Measurements from ENCODE around the gene EVX2.

EVX2 gene

DNA sequence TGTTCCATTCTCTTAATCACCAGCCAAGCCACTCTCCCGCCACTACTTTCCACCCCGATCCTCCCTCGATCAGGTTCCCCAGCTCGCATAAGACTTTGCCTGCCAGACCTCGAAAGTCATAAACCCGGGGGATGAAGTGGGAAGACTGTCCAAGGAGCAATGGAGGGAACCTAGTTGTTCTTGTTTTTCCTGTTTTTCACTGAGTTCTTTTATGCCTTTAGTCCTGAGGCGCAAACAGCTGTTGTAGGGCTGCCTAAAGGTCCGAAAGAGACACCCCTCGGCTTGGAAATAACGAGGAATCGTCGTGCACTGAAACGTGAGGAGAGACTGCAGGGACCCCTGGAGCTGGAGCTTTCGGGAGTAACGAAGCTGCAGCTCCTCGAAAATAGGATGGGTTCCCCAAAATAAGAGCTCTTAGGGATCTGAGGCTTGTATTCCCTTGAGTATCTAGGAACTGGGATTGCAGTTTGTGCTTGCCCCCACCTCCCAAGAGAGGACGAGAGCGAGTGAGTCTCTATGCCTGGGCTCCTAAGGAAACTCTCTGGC, 14.1 kb upstream of the EVX2 start:
- Mint-ChIP-seq H3K4me1 (ENCODE audit: low read depth) (peaks cover 17% of the 10 kb centered on the region), H3K9me3 (no peaks in the 10 kb centered on the region), H3K27me3 (ENCODE audit: low read depth) (peaks cover 94% of the 10 kb centered on the region), H3K36me3 (ENCODE audit: low read depth) (peaks cover 7% of the 10 kb centered on the region), H3K27ac (peak overlapping the region; percentile 49), H3K4me3 (peak overlapping the region; percentile 80)

DNA sequence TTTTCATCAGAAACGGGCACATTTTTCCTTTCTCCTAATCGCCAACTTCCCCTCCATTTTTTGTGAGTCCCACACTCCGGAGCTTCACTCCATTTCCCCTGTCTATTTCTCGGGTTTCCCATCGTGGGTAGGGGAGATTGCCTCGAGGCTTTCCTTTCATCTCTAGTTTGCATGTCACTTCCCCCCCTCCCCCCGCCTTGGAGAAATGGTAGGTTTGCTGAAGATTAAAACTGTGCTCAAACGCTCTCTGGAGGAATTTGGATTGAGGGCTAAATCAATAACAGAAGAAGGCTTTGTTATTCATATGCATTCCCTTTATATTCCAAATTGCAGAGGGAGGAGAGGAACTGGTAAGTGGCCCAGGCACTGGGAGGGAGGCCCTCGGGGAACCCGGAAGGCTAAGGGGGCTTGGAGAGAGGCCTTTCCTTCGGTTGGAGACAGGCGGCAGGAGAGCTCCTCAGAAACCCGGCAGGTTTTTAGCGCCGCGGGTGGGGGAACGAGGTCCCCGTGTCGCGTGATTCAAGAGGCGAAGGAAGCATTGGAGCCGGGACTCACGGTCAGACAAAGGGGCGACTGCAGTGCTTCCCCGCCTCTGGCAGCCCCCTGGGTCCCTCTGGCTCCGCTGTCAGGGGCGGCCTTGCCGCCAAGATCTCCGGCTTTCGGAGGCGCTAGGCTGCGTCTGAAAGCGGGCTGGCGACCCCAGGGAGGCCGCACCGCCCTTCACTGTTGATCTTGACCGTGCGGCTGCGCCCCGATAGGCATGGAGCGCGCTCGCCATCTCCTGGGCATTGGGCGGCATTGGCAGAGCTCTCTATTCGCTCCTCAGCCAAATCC, 13.4 kb upstream of the EVX2 start:
- Mint-ChIP-seq H3K9me3 (no peaks in the 10 kb centered on the region), H3K4me3 (peak overlapping the region; percentile 80), H3K27me3 (ENCODE audit: low read depth) (peaks cover 87% of the 10 kb centered on the region), H3K27ac (no peak overlapping the region), H3K36me3 (ENCODE audit: low read depth) (peaks cover 7% of the 10 kb centered on the region), H3K4me1 (ENCODE audit: low read depth) (peaks cover 17% of the 10 kb centered on the region)

DNA sequence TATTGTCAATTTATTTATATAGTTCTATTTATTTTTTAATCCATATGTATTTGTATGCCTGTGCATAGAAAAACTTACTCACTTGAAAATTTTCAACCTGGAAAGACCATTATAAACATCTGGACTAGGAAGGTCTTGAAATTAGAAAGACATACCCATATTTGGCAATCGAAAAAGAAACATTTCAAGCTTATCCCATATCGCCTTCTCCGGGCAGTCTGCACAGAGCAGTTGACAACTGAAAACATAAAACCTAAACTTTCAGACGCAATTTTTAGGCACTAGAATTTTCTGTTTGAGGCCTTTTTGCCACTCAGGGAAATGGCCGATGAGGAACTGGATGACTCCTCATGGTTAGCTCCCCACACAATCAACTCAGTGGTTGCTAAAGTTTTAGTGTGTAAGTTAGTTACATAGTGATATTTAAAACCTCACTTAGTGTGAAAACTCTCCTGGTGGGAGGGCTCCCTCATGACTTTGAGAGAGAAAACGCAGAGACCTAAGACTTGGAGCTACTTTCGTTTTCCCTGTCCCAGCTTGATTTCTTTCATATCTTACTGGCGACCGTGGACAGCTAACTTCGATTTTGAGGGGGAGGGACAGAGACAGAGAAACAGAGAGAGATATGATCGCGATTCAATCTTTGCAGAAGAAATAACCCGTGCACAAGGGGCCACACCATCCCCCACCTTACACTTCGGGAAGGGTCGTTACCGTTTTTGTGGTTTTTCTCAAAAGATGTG, 12.7 kb upstream of the EVX2 start:
- Mint-ChIP-seq H3K36me3 (ENCODE audit: low read depth) (peaks cover 9% of the 10 kb centered on the region), H3K4me3 (peak overlapping the region; percentile 80), H3K27me3 (ENCODE audit: low read depth) (peaks cover 87% of the 10 kb centered on the region), H3K9me3 (no peaks in the 10 kb centered on the region), H3K27ac (peak overlapping the region; percentile 72), H3K4me1 (ENCODE audit: low read depth) (peaks cover 19% of the 10 kb centered on the region)

DNA sequence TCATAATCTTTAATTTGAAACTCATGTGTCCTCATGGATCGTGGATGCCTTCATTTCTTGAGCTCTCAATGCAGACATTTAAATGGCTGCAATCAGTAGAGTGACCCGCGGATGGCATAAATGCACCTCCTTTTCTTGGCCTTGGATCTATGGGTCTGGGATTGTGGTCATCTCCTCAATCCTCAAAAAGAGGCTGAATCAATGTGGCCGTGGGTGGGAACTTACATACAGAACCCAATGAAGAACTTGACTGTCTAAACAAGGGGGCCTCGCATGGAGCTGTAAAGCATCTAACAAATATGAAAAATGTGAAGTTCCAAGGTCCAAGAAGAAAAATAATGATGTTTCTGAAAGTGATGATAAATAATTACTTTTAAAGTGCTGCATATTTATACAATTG, 11.7 kb upstream of the EVX2 start:
- Mint-ChIP-seq H3K27me3 (ENCODE audit: low read depth) (peaks cover 88% of the 10 kb centered on the region), H3K27ac (no peak overlapping the region), H3K9me3 (no peaks in the 10 kb centered on the region), H3K4me1 (ENCODE audit: low read depth) (peaks cover 19% of the 10 kb centered on the region), H3K36me3 (ENCODE audit: low read depth) (peaks cover 9% of the 10 kb centered on the region), H3K4me3 (no peak overlapping the region)

DNA sequence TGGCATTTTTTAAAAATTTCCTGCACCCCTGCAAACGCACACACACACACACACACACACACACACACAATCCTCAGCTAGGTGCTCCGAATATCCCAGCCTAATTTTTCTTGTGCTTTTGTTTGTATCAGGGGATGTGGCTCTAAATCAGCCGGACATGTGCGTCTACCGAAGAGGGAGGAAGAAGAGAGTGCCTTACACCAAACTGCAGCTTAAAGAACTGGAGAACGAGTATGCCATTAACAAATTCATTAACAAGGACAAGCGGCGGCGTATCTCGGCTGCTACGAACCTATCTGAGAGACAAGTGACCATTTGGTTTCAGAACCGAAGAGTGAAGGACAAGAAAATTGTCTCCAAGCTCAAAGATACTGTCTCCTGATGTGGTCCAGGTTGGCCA, 10.6 kb upstream of the EVX2 start:
- H3K27me3 Mint-ChIP-seq (ENCODE audit: low read depth): peaks cover 90% of the 10 kb centered on the region
- no peak overlapping the region for H3K27ac Mint-ChIP-seq
- H3K4me1 Mint-ChIP-seq (ENCODE audit: low read depth): peaks cover 19% of the 10 kb centered on the region
- H3K4me3 Mint-ChIP-seq: no peak overlapping the region
- H3K36me3 Mint-ChIP-seq (ENCODE audit: low read depth): peaks cover 10% of the 10 kb centered on the region
- H3K9me3 Mint-ChIP-seq: no peaks in the 10 kb centered on the region

DNA sequence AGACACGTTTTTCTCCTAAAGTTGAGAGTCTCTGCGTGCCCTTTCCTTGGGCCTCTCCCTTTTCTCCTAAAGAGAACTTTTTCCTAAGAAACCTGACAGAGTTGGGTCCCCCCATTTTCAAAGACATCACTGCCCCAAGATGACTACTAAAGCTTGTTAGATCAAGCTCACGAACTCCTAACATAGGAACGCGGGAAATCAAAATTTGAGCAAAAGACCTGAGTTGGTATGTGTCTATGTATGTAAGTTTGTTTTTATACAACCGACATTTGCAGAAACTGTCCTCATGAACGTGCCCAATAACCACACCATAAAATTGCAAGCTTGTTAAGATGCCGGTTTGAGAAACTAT, 10.1 kb upstream of the EVX2 start:
- H3K36me3 Mint-ChIP-seq (ENCODE audit: low read depth): peaks cover 11% of the 10 kb centered on the region
- H3K4me3 Mint-ChIP-seq: no peak overlapping the region
- H3K9me3 Mint-ChIP-seq: no peaks in the 10 kb centered on the region
- peaks cover 19% of the 10 kb centered on the region for H3K4me1 Mint-ChIP-seq (ENCODE audit: low read depth)
- peak overlapping the region; percentile 50 for H3K27ac Mint-ChIP-seq
- peaks cover 90% of the 10 kb centered on the region for H3K27me3 Mint-ChIP-seq (ENCODE audit: low read depth)

DNA sequence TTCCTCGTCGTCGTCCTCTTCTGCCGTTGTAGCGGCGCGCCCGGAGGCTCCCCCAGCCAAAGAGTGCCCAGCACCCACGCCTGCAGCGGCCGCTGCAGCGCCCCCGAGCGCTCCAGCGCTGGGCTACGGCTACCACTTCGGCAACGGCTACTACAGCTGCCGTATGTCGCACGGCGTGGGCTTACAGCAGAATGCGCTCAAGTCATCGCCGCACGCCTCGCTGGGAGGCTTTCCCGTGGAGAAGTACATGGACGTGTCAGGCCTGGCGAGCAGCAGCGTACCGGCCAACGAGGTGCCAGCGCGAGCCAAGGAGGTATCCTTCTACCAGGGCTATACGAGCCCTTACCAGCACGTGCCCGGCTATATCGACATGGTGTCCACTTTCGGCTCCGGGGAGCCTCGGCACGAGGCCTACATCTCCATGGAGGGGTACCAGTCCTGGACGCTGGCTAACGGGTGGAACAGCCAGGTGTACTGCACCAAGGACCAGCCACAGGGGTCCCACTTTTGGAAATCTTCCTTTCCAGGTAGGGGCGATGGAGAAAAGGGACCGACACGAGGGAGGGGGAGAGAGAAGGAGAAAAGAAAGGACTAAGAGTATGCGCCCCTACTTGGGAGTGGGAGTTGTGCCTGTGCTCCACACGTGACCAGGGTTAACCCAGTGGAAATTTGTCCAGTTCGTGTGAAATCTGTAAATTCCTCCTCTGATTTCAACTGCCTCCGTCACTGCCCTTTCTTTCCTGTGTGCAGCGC, 9.6 kb upstream of the EVX2 start:
- Mint-ChIP-seq H3K27ac (peak overlapping the region; percentile 50), H3K4me3 (no peak overlapping the region), H3K27me3 (ENCODE audit: low read depth) (peaks cover 92% of the 10 kb centered on the region), H3K36me3 (ENCODE audit: low read depth) (peaks cover 11% of the 10 kb centered on the region), H3K9me3 (no peaks in the 10 kb centered on the region), H3K4me1 (ENCODE audit: low read depth) (peaks cover 20% of the 10 kb centered on the region)

DNA sequence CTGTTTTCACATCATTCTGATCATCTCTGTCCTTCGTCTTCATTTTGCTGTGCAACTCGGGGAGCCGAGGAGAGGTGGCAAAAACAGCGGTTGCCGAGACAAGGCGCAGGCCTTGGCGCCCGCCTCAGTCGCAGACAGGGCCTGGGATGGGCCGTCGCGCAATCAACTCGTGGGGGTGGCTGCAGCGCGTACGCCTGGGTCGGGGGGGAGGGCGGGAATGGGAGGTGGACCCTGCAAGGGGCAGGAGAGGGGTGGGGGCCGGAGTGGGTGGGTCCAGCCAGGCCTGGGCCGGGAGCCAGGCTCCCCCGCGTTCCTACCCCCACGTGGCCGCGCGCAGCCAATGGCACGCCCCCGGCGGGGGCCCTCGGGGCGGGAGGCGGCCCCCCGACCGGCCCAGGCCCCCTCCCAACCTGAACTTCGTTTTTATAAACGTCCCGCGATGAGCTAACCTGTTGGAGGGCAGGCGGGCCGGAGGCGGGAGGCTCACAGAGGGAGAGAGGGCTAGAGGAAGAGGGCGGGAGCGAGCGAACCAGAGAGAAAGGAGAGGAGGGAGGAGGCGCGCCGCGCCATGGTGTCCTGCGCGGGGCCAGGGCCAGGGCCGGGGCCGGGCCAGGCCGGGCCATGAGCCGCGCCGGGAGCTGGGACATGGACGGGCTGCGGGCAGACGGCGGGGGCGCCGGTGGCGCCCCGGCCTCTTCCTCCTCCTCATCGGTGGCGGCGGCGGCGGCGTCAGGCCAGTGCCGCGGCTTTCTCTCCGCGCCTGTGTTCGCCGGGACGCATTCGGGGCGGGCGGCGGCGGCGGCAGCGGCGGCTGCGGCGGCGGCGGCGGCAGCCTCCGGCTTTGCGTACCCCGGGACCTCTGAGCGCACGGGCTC, 8.7 kb upstream of the EVX2 start, which contains the start of gene HOXD13:
HOXD13 (plus strand) TSS at position 452 of the 875 bp plus-strand sequence; CDS start at position 622, 170 bp downstream.
- H3K36me3 Mint-ChIP-seq (ENCODE audit: low read depth): peaks cover 11% of the 10 kb centered on the region
- peak within 1 kb of the TSS; percentile 73 for H3K27ac Mint-ChIP-seq
- no peaks in the 10 kb centered on the region for H3K9me3 Mint-ChIP-seq

DNA sequence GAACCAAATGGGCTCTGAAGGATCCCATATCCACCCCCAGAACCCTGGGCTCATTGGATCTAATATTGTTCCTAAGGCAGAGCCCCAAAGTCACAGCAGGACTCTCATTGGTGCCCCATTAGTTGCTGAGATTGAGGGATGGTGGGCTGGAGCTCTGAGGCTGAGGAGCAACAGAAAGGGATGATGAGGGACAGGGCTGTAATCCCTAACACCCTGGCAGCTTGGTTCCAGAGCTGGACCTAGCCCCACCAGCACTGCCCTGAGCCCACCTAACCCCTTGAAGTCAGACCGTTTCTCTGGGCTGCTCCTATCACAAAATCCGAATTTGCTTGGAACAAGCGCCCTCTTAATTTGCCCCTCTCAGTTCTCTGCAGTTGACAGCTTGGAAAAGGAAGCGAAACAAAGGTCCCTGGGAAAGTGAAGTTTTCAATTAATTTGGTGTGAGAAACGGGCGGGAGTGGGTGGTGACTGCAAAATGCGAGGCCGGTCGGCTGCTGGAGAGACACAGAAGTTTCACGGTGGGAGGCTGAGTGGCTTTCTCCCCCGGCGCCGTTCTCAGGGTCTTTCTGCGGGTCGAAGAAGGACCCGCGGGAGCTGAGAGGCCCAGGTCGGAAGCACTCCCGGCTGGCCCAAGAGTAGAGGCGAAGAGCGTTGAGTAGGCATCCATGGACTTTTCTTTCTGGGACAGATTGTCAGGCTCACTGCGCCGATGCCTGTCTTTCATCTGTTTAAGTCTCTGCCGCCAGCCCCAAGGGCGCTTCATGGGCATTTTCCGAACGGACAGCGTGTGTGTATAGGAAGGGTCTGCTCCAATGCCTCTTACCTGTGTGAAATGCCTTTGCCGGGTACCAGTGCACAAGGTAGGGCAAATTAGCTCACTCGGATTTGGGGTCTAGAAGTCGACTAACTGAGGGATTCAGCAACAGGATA, 7.8 kb upstream of the EVX2 start:
- Mint-ChIP-seq H3K27me3 (ENCODE audit: low read depth) (peaks cover 92% of the 10 kb centered on the region), H3K4me1 (ENCODE audit: low read depth) (peaks cover 11% of the 10 kb centered on the region), H3K27ac (peak overlapping the region; percentile 73), H3K4me3 (no peak overlapping the region), H3K9me3 (no peaks in the 10 kb centered on the region), H3K36me3 (ENCODE audit: low read depth) (peaks cover 10% of the 10 kb centered on the region)

More for the DNA sequence above, 8.7 kb upstream of the EVX2 start, which contains the start of gene HOXD13:
- H3K4me1 Mint-ChIP-seq (ENCODE audit: low read depth): peaks cover 18% of the 10 kb centered on the region
- peaks cover 92% of the 10 kb centered on the region for H3K27me3 Mint-ChIP-seq (ENCODE audit: low read depth)
- H3K4me3 Mint-ChIP-seq: no peak within 1 kb of the TSS

DNA sequence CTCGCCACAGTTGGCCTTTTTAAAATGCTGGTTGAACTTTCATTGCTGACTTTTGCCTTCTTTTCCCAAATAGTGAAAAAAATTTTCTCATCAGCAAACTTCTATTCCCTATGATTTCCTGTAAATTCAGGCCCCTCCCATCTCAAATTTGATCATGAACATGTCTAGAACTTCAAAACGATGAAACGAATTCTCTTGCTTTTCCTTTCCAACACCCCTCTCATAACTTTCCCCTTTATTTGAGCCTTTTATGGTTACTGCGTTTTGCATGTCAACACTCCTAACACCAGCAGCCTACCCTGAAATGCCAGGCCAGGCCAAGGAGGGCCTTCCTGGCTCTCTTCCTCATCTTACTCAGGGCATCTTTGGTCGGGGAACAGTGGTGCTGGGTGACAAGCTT, 7.1 kb upstream of the EVX2 start:
- H3K9me3 Mint-ChIP-seq: no peaks in the 10 kb centered on the region
- peaks cover 9% of the 10 kb centered on the region for H3K36me3 Mint-ChIP-seq (ENCODE audit: low read depth)
- H3K4me3 Mint-ChIP-seq: no peak overlapping the region
- peaks cover 8% of the 10 kb centered on the region for H3K4me1 Mint-ChIP-seq (ENCODE audit: low read depth)
- peaks cover 92% of the 10 kb centered on the region for H3K27me3 Mint-ChIP-seq (ENCODE audit: low read depth)
- no peak overlapping the region for H3K27ac Mint-ChIP-seq

DNA sequence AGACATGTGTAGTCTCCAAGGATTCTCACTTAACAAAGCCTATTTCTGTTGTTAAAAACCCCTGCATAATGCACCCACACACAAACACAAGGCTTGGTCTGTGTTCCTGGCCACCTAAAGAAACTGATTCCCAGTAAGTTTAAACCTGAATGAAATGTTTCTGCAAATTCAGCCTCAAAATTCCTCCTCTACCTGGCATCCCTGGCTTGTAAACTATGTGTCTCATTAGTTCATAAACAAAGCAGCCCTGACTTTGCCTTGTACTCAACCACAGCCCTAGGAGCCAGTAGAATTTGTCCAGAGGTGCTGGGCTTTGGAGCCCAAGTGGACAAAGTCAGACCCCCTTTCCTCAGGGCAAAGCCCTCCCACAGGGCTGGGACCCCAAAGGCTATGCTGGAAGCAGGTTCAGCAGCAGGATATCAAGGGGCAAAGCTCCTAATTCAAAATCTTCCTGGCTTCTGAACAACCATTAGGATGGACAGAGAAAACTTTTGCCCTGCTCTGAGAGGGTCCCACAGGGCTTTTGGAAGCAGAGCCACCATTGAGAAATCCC, 6.2 kb upstream of the EVX2 start:
- H3K36me3 Mint-ChIP-seq (ENCODE audit: low read depth): peaks cover 9% of the 10 kb centered on the region
- H3K27ac Mint-ChIP-seq: no peak overlapping the region
- peaks cover 92% of the 10 kb centered on the region for H3K27me3 Mint-ChIP-seq (ENCODE audit: low read depth)
- no peak overlapping the region for H3K4me3 Mint-ChIP-seq
- peaks cover 8% of the 10 kb centered on the region for H3K4me1 Mint-ChIP-seq (ENCODE audit: low read depth)
- no peaks in the 10 kb centered on the region for H3K9me3 Mint-ChIP-seq

DNA sequence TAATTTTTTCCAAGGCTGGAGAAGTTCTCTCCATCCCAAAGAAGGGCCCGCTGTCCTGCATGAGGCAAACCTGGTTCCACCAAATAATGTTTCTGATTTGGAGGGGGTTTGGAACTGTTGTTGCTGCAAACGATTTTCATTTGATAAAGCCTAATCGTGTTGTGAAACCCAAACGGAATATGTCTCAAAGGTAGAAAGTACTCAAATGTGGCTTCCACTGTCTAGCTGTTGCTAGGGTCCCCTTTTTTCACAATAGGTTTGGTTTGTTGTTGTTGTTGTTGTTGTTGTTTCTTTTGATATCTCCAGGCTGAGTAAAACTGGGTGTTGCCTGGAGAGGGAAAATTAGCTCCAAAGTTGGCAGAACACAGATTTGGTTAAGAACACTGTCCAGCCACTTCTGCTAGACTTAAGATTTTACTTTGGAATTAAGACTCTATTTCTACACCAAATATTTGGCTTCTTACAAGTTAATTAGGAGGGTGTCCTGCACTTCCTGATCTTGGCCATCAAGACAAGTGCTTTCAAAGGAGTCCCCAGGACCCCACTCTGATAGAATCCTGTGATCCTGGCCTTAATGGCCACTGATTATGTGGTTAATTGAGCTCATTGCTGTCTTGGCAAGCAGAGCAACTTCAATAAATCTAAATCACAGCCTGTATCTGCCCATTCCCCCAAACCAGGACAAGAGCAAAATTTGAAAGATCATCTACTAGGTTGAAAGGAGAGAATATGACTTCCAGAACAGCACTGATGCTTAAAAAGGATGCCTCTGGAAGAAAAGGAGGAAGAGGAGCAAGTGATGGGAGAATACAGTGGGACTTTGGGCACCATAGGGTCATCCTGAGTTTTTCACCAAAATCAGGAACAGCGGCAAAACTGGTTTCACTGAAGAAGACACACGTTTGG, 5.4 kb upstream of the EVX2 start:
- Mint-ChIP-seq H3K27ac (no peak overlapping the region), H3K4me1 (ENCODE audit: low read depth) (peaks cover 8% of the 10 kb centered on the region), H3K27me3 (ENCODE audit: low read depth) (peaks cover 92% of the 10 kb centered on the region), H3K4me3 (no peak overlapping the region), H3K9me3 (no peaks in the 10 kb centered on the region), H3K36me3 (ENCODE audit: low read depth) (peaks cover 9% of the 10 kb centered on the region)
